HepG2 (cell line): ENCODE results near the gene COBL. TPM values are rescaled to one million over a fixed set of nuclear protein-coding genes. Genes with fewer than 3 reads are reported as not detected.

ENCODE experiments used
- ATAC-seq: fragments of 200-7000 bp; cut with Tn5 transposase; 3 replicates; pipeline ENCODE4 v1.9.1; 2020; ENCODE audit warnings: mild to moderate bottlenecking, moderate library complexity
- BruUV-seq: library from RNA; stranded (reverse); fragments of 400-500 nt; replicated peaks from 2 replicates; lab custom pipeline; 2021; lab: Mats Ljungman, UMichigan
- CTCF ChIA-PET: fragments of 300-600 bp; formaldehyde crosslinking; extraction: SDS; loops from one replicate; lab custom pipeline; 2021; ENCODE audit warnings: low total read pairs, inconsistent platforms, low intra/inter-chr PET ratio; lab: Yijun Ruan, JAX
- POLR2A ChIA-PET: fragments of 350-600 bp; sonication (Branson Sonifier 250); formaldehyde crosslinking; loops from one replicate; lab custom pipeline; 2020; ENCODE audit warnings: antibody characterized with exemption, inconsistent platforms; lab: Yijun Ruan, JAX
- DNase-seq: peaks from one replicate; pipeline ENCODE4 v3.0.0-alpha.2; 2015; ENCODE audit warnings: low spot score
- FAIRE-seq: peaks from 3 replicates; lab custom pipeline; 2011; peaks lifted over from hg19 to GRCh38; lab: Jason Lieb, UNC
- H2AFZ ChIP-seq: one replicate; pipeline ENCODE4 v1.6.1; 2011; ENCODE audit warnings: low read length, inconsistent platforms
- H3K27ac ChIP-seq: fragments of 300-600 bp; 3 replicates; pipeline ENCODE4 v1.8.0; 2011; ENCODE audit warnings: mixed run types, mild to moderate bottlenecking, mixed read lengths, low read length, inconsistent platforms; ENCODE audit not compliant: insufficient read depth; ENCODE audit errors: extremely low read length
- H3K27me3 ChIP-seq, 2 experiments: fragments of 200-600 bp in 1 of 2; 2 replicates in 1 of 2; 3 replicates in 1 of 2; pipeline versions ENCODE4 v1.6.0 to v1.8.0; 2011; ENCODE audit warnings: low read length in 2 of 2, mild to moderate bottlenecking in 2 of 2, moderate library complexity in 2 of 2, inconsistent platforms in 1 of 2; ENCODE audit not compliant: insufficient read depth in 2 of 2, control insufficient read depth in 1 of 2
- H3K36me3 ChIP-seq, 2 experiments: fragments of 200-600 bp in 1 of 2; replicated peaks in 1 of 2; 2 replicates in 1 of 2; 3 replicates in 1 of 2; pipeline versions ENCODE4 v1.5.1 to v1.8.0; 2011; ENCODE audit warnings: low read length in 2 of 2, inconsistent platforms in 1 of 2; ENCODE audit not compliant: insufficient read depth in 2 of 2, control insufficient read depth in 1 of 2
- H3K4me1 ChIP-seq: 2 replicates; pipeline ENCODE4 v1.5.1; 2012; ENCODE audit warnings: low read length, inconsistent platforms; ENCODE audit not compliant: insufficient read depth
- H3K4me2 ChIP-seq: 2 replicates; pipeline ENCODE4 v1.6.0; 2011; ENCODE audit warnings: low read depth, low read length, inconsistent platforms
- H3K4me3 ChIP-seq, 3 experiments: fragments of 200-600 bp in 1 of 3; sonication (generic), shearing (Covaris generic) in 1 of 3; replicated peaks in 1 of 3; 2 replicates each; pipeline ENCODE4 v1.5.1; 2011 to 2016; ENCODE audit warnings: low read length in 3 of 3, inconsistent platforms in 2 of 3, low read depth in 2 of 3, mild to moderate bottlenecking in 2 of 3, control low read depth in 1 of 3, mixed read lengths in 1 of 3; ENCODE audit not compliant: insufficient read depth in 1 of 3
- H3K79me2 ChIP-seq: one replicate; pipeline ENCODE4 v1.6.1; 2011; ENCODE audit warnings: low read length, inconsistent platforms; ENCODE audit not compliant: insufficient read depth
- H3K9ac ChIP-seq: 2 replicates; pipeline ENCODE4 v1.6.0; 2011; ENCODE audit warnings: mild to moderate bottlenecking, low read depth, low read length, inconsistent platforms; ENCODE audit not compliant: insufficient read depth
- H3K9me3 ChIP-seq: 2 replicates; pipeline ENCODE4 v1.5.1; 2012; ENCODE audit warnings: mild to moderate bottlenecking, low read length
- H4K20me1 ChIP-seq: 2 replicates; pipeline ENCODE4 v1.6.0; 2011; ENCODE audit warnings: inconsistent platforms, mild to moderate bottlenecking, low read length, moderate library complexity; ENCODE audit not compliant: insufficient read depth
- WGBS: methylation state at CpG from one replicate; pipeline ENCODE4 v1.1.6; 2017; ENCODE audit warnings: low lambda C conversion rate; 5-methylcytosine and 5-hydroxymethylcytosine counted together
- in situ Hi-C: cut with HindIII; loops from 2 replicates; pipeline ENCODE4 v1.10.0; 2017; ENCODE audit warnings: low pct_unique_long_range_greater_than_20kb; ENCODE audit not compliant: extremely low pct_ligation_motif_present
- intact Hi-C: fragments of 100-400 bp; cut with micrococcal nuclease; formaldehyde crosslinking; loops from one replicate; pipeline ENCODE4 v1.10.0; 2022; ENCODE audit not compliant: unreplicated experiment
- polyA plus RNA-seq, 8 experiments: library from polyadenylated mRNA; depleted of rRNA in 3 of 8; stranded (reverse) in 7 of 8; unstranded in 1 of 8; fragments of >200 nt; fragmentation: Illumina TruSeq in 4 of 8; extraction: Trizol in 4 of 8; gene quantifications; 2 replicates each; pipeline versions ENCODE4 v1.2.1 to v1.2.3, GENCODE V29; 2011 to 2016; ENCODE audit warnings: low read depth in 4 of 8, missing spikeins in 1 of 8, mixed read lengths in 1 of 8; ENCODE audit not compliant: insufficient read depth in 1 of 8
- total RNA-seq, 5 experiments: library from RNA; depleted of rRNA; stranded (reverse); fragments of >200 nt; fragmentation: Illumina TruSeq; extraction: Trizol; gene quantifications; 2 replicates each; pipeline ENCODE4 v1.2.3, GENCODE V29; 2016; ENCODE audit warnings: low read depth in 1 of 5
- TF ChIP-seq, protein P1 (sequence below): sonication (generic); formaldehyde crosslinking; IDR thresholded peaks from one replicate; pipeline ENCODE4 v1.5.1; 2020; ENCODE audit warnings: mild to moderate bottlenecking, missing genetic modification reagents; ENCODE audit errors: not compliant biosample characterization

COBL gene
- total and polyA plus RNA-seq, 2 of the 13 experiments (the other 11 are each of a cell fraction or from before 2014, with no cell fraction given): 3.8 to 4.9 TPM

- Histone ChIP-seq H3K4me3 (no peak overlapping the region), H3K9ac (no peak overlapping the region), H3K4me1 (no peaks in the 10 kb centered on the region), H3K79me2 (peaks cover 3% of the 10 kb centered on the region)
- WGBS: 86% methylated on average over 11 of the region's 11 CpGs
- in situ Hi-C loops: loop anchor here (10.0 kb wide), 1 partner anchor 145 kb away; no protein-coding TSS in a partner anchor
- TF ChIP-seq, protein P1, sequence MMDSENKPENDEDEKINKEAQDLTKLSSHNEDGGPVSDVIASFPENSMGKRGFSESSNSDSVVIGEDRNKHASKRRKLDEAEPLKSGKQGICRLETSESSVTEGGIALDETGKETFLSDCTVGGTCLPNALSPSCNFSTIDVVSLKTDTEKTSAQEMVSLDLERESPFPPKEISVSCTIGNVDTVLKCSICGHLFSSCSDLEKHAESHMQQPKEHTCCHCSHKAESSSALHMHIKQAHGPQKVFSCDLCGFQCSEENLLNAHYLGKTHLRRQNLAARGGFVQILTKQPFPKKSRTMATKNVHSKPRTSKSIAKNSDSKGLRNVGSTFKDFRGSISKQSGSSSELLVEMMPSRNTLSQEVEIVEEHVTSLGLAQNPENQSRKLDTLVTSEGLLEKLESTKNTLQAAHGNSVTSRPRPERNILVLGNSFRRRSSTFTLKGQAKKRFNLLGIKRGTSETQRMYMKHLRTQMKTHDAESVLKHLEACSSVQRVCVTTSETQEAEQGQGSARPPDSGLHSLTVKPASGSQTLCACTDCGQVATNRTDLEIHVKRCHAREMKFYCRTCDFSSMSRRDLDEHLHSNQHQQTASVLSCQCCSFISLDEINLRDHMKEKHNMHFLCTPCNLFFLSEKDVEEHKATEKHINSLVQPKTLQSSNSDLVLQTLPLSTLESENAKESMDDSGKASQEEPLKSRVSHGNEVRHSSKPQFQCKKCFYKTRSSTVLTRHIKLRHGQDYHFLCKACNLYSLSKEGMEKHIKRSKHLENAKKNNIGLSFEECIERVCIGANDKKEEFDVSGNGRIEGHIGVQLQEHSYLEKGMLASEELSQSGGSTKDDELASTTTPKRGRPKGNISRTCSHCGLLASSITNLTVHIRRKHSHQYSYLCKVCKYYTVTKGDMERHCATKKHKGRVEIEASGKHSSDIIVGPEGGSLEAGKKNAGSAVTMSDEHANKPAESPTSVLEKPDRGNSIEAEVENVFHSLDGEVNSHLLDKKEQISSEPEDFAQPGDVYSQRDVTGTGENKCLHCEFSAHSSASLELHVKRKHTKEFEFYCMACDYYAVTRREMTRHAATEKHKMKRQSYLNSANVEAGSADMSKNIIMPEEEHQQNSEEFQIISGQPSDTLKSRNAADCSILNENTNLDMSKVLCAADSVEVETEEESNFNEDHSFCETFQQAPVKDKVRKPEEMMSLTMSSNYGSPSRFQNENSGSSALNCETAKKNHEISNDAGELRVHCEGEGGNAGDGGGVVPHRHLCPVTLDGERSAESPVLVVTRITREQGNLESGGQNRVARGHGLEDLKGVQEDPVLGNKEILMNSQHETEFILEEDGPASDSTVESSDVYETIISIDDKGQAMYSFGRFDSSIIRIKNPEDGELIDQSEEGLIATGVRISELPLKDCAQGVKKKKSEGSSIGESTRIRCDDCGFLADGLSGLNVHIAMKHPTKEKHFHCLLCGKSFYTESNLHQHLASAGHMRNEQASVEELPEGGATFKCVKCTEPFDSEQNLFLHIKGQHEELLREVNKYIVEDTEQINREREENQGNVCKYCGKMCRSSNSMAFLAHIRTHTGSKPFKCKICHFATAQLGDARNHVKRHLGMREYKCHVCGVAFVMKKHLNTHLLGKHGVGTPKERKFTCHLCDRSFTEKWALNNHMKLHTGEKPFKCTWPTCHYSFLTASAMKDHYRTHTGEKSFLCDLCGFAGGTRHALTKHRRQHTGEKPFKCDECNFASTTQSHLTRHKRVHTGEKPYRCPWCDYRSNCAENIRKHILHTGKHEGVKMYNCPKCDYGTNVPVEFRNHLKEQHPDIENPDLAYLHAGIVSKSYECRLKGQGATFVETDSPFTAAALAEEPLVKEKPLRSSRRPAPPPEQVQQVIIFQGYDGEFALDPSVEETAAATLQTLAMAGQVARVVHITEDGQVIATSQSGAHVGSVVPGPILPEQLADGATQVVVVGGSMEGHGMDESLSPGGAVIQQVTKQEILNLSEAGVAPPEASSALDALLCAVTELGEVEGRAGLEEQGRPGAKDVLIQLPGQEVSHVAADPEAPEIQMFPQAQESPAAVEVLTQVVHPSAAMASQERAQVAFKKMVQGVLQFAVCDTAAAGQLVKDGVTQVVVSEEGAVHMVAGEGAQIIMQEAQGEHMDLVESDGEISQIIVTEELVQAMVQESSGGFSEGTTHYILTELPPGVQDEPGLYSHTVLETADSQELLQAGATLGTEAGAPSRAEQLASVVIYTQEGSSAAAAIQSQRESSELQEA (CRISPR knock-in tag): no peak
- TF ChIP-seq, all 625 proteins: peak for 0
- Histone ChIP-seq H3K9me3 (no peaks in the 10 kb centered on the region), H3K27ac (no peak overlapping the region), H3K36me3 (peaks cover 3 to 11% of the 10 kb centered on the region in 2 experiments; a peak in 2 of 5 replicates), H4K20me1 (no peaks in the 10 kb centered on the region), H2AFZ (no peak overlapping the region), H3K27me3 (no peaks in the 10 kb centered on the region), H3K4me2 (no peak overlapping the region)
- FAIRE-seq: no peak
- no peak for ATAC-seq
- intact Hi-C loops: no loop called here
- POLR2A ChIA-PET: no interaction called here
- DNase-seq: no peak
- CTCF ChIA-PET: no interaction called here
- BruUV-seq: no TSS peak
These were observed 96.4 kb downstream of the COBL start for GRCh38 chr7:51220226-51220625.
